Fibroblast of lung (primary cell): Measurements from ENCODE around the gene CCZ1.
"Not testable (repeated sequence)": the region's sequence is repeated elsewhere in the genome, so short reads cannot be mapped to it uniquely, and the experiment has no call there.

Source experiments
- EZH2 ChIP-seq: IDR thresholded peaks from 2 replicates; pipeline ENCODE4 v1.5.1; 2012; ENCODE audit warnings: low read length, control low read depth, mild to moderate bottlenecking; ENCODE audit errors: missing control alignments
- TF ChIP-seq, protein P1 (sequence below), 2 donors: IDR thresholded peaks in 1 of 2; conservative IDR thresholded peaks in 1 of 2; 1 replicate in 1 of 2; 2 replicates in 1 of 2; pipeline ENCODE4 v1.5.1; 2011 to 2012; ENCODE audit warnings: low read length in 2 of 2, control low read depth in 1 of 2, inconsistent platforms in 1 of 2, low read depth in 1 of 2, mild to moderate bottlenecking in 1 of 2

DNA sequence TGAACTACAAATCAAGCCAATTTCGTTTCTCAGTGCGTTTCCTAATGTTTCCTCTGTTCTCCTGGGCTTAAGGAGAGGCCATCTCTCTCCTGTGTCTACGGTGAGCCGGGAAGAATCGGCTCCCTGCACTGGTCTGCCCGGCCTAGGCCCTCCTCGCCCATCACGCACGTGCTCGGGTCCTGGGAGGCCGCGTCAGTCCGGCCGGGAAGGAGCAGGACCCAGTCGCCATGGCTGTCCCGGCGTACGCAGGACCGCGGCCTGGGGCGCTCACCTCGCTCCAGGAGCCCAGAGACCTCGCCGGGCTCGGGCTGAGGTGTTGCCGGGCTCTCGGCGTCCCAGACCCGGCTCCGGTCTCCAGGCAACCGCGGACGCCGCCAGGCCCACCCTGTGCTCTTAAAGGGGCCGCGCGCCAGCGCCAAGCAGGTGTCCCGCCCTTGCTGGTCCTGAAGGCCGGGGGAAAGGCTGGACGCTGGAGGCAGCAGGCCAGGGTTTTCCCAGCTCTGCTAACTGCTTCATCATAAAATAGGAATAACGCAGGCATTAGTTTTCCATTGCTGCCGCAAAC lies 71.9 kb downstream of the CCZ1 start, which contains the start of gene RSPH10B:
- TF ChIP-seq, protein P1, sequence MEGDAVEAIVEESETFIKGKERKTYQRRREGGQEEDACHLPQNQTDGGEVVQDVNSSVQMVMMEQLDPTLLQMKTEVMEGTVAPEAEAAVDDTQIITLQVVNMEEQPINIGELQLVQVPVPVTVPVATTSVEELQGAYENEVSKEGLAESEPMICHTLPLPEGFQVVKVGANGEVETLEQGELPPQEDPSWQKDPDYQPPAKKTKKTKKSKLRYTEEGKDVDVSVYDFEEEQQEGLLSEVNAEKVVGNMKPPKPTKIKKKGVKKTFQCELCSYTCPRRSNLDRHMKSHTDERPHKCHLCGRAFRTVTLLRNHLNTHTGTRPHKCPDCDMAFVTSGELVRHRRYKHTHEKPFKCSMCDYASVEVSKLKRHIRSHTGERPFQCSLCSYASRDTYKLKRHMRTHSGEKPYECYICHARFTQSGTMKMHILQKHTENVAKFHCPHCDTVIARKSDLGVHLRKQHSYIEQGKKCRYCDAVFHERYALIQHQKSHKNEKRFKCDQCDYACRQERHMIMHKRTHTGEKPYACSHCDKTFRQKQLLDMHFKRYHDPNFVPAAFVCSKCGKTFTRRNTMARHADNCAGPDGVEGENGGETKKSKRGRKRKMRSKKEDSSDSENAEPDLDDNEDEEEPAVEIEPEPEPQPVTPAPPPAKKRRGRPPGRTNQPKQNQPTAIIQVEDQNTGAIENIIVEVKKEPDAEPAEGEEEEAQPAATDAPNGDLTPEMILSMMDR (conservative IDR thresholded peaks at IDR 0.05 in 1 of 2, IDR thresholded peaks at IDR 0.05 in 1 of 2; ENCODE audit: low read depth in 1 of 2, low read length in 2 of 2), result not testable (repeated sequence)
- not testable (repeated sequence) for TF ChIP-seq EZH2
